Stimulated activated CD8-positive, alpha-beta memory T cell treated with anti-CD3 and anti-CD28 coated beads, Interleukin-7, amount 100 ng/mL, for 24 hours (primary cell): Measurements from ENCODE around the gene PCBP2.
"Not testable (repeated sequence)": the region's sequence is repeated elsewhere in the genome, so short reads cannot be mapped to it uniquely, and the experiment has no call there.

ENCODE experiments used
- DNase-seq: peaks from one replicate; pipeline ENCODE4 v3.0.0-alpha.2; 2020; ENCODE audit warnings: low read depth

PCBP2 gene

GRCh38 chr12:53441040-53441833, 10.7 kb upstream of the PCBP2 start, which contains the start of gene PRR13:
PRR13 (plus strand) TSS chr12:53441734; CDS start chr12:53442715, 981 bp downstream.
- peak; percentile 97 for DNase-seq

GRCh38 chr12:53443955-53444354, 7.9 kb upstream of the PCBP2 start:
- DNase-seq: no peak

- not testable (repeated sequence) for DNase-seq
Observed at GRCh38 chr12:53444593-53445325, 7.1 kb upstream of the PCBP2 start.

- DNase-seq: no peak
Observed at GRCh38 chr12:53450936-53451335, 966 bp upstream of the PCBP2 start.

GRCh38 chr12:53452159-53453077, 516 bp downstream of the PCBP2 start:
- DNase-seq: peak; percentile 49

GRCh38 chr12:53453953-53454640, 2.2 kb downstream of the PCBP2 start:
- no peak for DNase-seq

- no peak for DNase-seq
Observed at GRCh38 chr12:53454707-53455106, 2.8 kb downstream of the PCBP2 start.

GRCh38 chr12:53456654-53457366, 4.9 kb downstream of the PCBP2 start:
- DNase-seq: no peak

GRCh38 chr12:53459097-53459496, 7.2 kb downstream of the PCBP2 start:
- DNase-seq: no peak

GRCh38 chr12:53461059-53461458, 9.2 kb downstream of the PCBP2 start:
- no peak for DNase-seq

- DNase-seq: no peak
Observed at GRCh38 chr12:53461591-53461990, 9.7 kb downstream of the PCBP2 start.

GRCh38 chr12:53462935-53463334, 11.0 kb downstream of the PCBP2 start:
- no peak for DNase-seq

GRCh38 chr12:53463802-53464560, 12.1 kb downstream of the PCBP2 start:
- no peak for DNase-seq

GRCh38 chr12:53464685-53465418, 12.9 kb downstream of the PCBP2 start:
- no peak for DNase-seq

GRCh38 chr12:53465679-53466078, 13.8 kb downstream of the PCBP2 start:
- no peak for DNase-seq

GRCh38 chr12:53466640-53467039, 14.7 kb downstream of the PCBP2 start:
- DNase-seq: no peak

GRCh38 chr12:53467082-53467481, 15.2 kb downstream of the PCBP2 start:
- DNase-seq: no peak

- DNase-seq: no peak
Observed at GRCh38 chr12:53467880-53468279, 16.0 kb downstream of the PCBP2 start.

- no peak for DNase-seq
Observed at GRCh38 chr12:53468282-53468681, 16.4 kb downstream of the PCBP2 start.
